Vagina (tissue), 2 donors: ENCODE data around the gene PEA15. TPM values are rescaled to one million over a fixed set of nuclear protein-coding genes. Genes with fewer than 3 reads are reported as not detected.
A peak's percentile ranks its signal among the peaks of the same experiment; 100 is the strongest.

Source experiments
- DNase-seq, 2 donors: peaks; one replicate each; pipeline ENCODE4 v3.0.0-alpha.2; 2017; ENCODE audit errors: extremely low spot score in 2 of 2
- H3K27ac ChIP-seq: fragments of 200-600 bp; sonication (generic); one replicate; pipeline ENCODE4 v1.5.1; 2019
- H3K27me3 ChIP-seq: fragments of 200-600 bp; sonication (generic); one replicate; pipeline ENCODE4 v1.5.1; 2019
- H3K36me3 ChIP-seq, 2 donors: fragments of 200-600 bp; sonication (generic); one replicate each; pipeline ENCODE4 v1.5.1; 2017 to 2019
- H3K4me1 ChIP-seq: fragments of 200-600 bp; sonication (generic); one replicate; pipeline ENCODE4 v1.5.1; 2019
- H3K4me3 ChIP-seq, 2 donors: fragments of 200-600 bp; sonication (generic); 1 replicate in 1 of 2; 2 replicates in 1 of 2; pipeline ENCODE4 v1.5.1; 2016 to 2019
- H3K9me3 ChIP-seq: fragments of 200-600 bp; sonication (generic); one replicate; pipeline ENCODE4 v1.5.1; 2019
- CTCF ChIP-seq, 3 experiments: fragments of 450-650 bp in 2 of 3; fragments of 200-600 bp in 1 of 3; sonication (generic) in 1 of 3; IDR thresholded peaks; one replicate each; pipeline ENCODE4 v1.5.1; 2017 to 2019; ENCODE audit warnings: antibody characterized with exemption in 3 of 3, mild to moderate bottlenecking in 2 of 3, moderate library complexity in 2 of 3
- POLR2A ChIP-seq, 2 donors: fragments of 450-650 bp; IDR thresholded peaks; one replicate each; pipeline ENCODE4 v1.6.1; 2017; ENCODE audit warnings: antibody characterized with exemption in 2 of 2, mild to moderate bottlenecking in 2 of 2, moderate library complexity in 2 of 2
- POLR2AphosphoS5 ChIP-seq, 2 donors: sonication (generic); formaldehyde crosslinking; IDR thresholded peaks; one replicate each; pipeline ENCODE4 v1.9.0; 2017; ENCODE audit warnings: antibody characterized with exemption in 2 of 2, mild to moderate bottlenecking in 2 of 2, low read depth in 1 of 2; ENCODE audit not compliant: insufficient read depth in 1 of 2
- intact Hi-C: fragments of 100-400 bp; cut with DNase I; formaldehyde crosslinking; loops from one replicate; pipeline ENCODE4 v1.15.1; 2023
- total RNA-seq: library from RNA; depleted of rRNA; stranded (reverse); fragments of >200 nt; gene quantifications from one replicate; pipeline ENCODE4 v1.2.3, GENCODE V29; 2016

The PEA15 gene
- total RNA-seq, 1 donor from 2014 or later: 89.1 TPM

GRCh38 chr1:160256396-160257046, 51.3 kb downstream of the PEA15 start:
- no peaks in the 10 kb centered on the region for H3K27me3 ChIP-seq
- no peak for DNase-seq
- H3K27ac ChIP-seq: no peak overlapping the region
- no peaks in the 10 kb centered on the region for H3K36me3 ChIP-seq
- H3K4me1 ChIP-seq: peaks cover 51% of the 10 kb centered on the region
- TF ChIP-seq POLR2A (IDR thresholded peaks at IDR 0.05): no peak
- H3K9me3 ChIP-seq: no peaks in the 10 kb centered on the region
- intact Hi-C loops: loop anchor here (10.0 kb wide), 1 partner anchor 52 kb away; the partner anchor contains the start of gene PEA15
- H3K4me3 ChIP-seq: no peak overlapping the region

- intact Hi-C loops: loop anchor here (10.0 kb wide), 1 partner anchor 53 kb away; the partner anchor contains the start of gene PEA15
These were observed 52.3 kb downstream of the PEA15 start for GRCh38 chr1:160257411-160258015.

GRCh38 chr1:160258177-160258798, 53.1 kb downstream of the PEA15 start:
- Histone ChIP-seq H3K4me3 (no peak overlapping the region), H3K9me3 (no peaks in the 10 kb centered on the region), H3K27ac (no peak overlapping the region), H3K36me3 (no peaks in the 10 kb centered on the region), H3K4me1 (peaks cover 48% of the 10 kb centered on the region), H3K27me3 (no peaks in the 10 kb centered on the region)
- no peak for DNase-seq
- intact Hi-C loops: loop anchor here (10.0 kb wide), 1 partner anchor 53 kb away; the partner anchor contains the start of gene PEA15
- TF ChIP-seq POLR2AphosphoS5 (IDR thresholded peaks at IDR 0.05; ENCODE audit: insufficient read depth in 1 of 2, low read depth in 1 of 2) (no peak), POLR2A (IDR thresholded peaks at IDR 0.05) (no peak), CTCF (IDR thresholded peaks at IDR 0.05) (no peak)

More at GRCh38 chr1:160257411-160258015, 52.3 kb downstream of the PEA15 start:
- peaks cover 44% of the 10 kb centered on the region for H3K4me1 ChIP-seq
- TF ChIP-seq CTCF (IDR thresholded peaks at IDR 0.05): no peak
- H3K27me3 ChIP-seq: no peaks in the 10 kb centered on the region
- H3K36me3 ChIP-seq: no peaks in the 10 kb centered on the region
- no peak overlapping the region for H3K27ac ChIP-seq
- no peak overlapping the region for H3K4me3 ChIP-seq
- no peak for DNase-seq
- no peaks in the 10 kb centered on the region for H3K9me3 ChIP-seq

- Histone ChIP-seq H3K27me3 (no peaks in the 10 kb centered on the region), H3K9me3 (no peaks in the 10 kb centered on the region), H3K36me3 (no peaks in the 10 kb centered on the region), H3K27ac (peak overlapping the region; percentile 94), H3K4me1 (peaks cover 48% of the 10 kb centered on the region), H3K4me3 (peak overlapping the region; percentile 61 to 67)
- TF ChIP-seq POLR2A (IDR thresholded peaks at IDR 0.05) (no peak), POLR2AphosphoS5 (IDR thresholded peaks at IDR 0.05; ENCODE audit: insufficient read depth in 1 of 2, low read depth in 1 of 2) (no peak), CTCF (IDR thresholded peaks at IDR 0.05) (no peak)
- DNase-seq: no peak
- intact Hi-C loops: no loop called here
These were observed 55.5 kb downstream of the PEA15 start for GRCh38 chr1:160260406-160261382.

GRCh38 chr1:160261556-160261892, 56.3 kb downstream of the PEA15 start:
- Histone ChIP-seq H3K4me1 (peaks cover 42% of the 10 kb centered on the region), H3K9me3 (no peaks in the 10 kb centered on the region), H3K27ac (peak overlapping the region; percentile 94), H3K27me3 (no peaks in the 10 kb centered on the region), H3K36me3 (no peaks in the 10 kb centered on the region), H3K4me3 (peak overlapping the region; percentile 61 to 67)
- no peak for DNase-seq
- TF ChIP-seq POLR2A (IDR thresholded peaks at IDR 0.05): no peak
- peak in 1 of 2 donors; percentile 15 for TF ChIP-seq POLR2AphosphoS5 (IDR thresholded peaks at IDR 0.05; ENCODE audit: insufficient read depth in 1 of 2, low read depth in 1 of 2)
- no peak for TF ChIP-seq CTCF (IDR thresholded peaks at IDR 0.05)
- intact Hi-C loops: no loop called here
